ENCODE data around the gene NSRP1. TPM values are rescaled to one million over a fixed set of nuclear protein-coding genes. Genes with fewer than 3 reads are reported as not detected.

The NSRP1 gene
- polyA plus RNA-seq, 1 donor (not counting 4 experiments of a cell fraction or from before 2014, with no cell fraction given): 12.7 TPM

GRCh38 chr17:30219833-30220232, 103.2 kb downstream of the NSRP1 start:
- Histone ChIP-seq H3K9me1 (ENCODE audit: control insufficient read depth, extremely low read depth, insufficient read depth, low read length) (no peaks in the 10 kb centered on the region), H3K4me1 (ENCODE audit: control insufficient read depth, extremely low read depth, insufficient read depth, low read length) (peaks cover 4% of the 10 kb centered on the region), H3K36me3 (ENCODE audit: control insufficient read depth in 2 of 2, extremely low read depth in 1 of 2, insufficient read depth in 2 of 2, low read length in 2 of 2) (no peaks in the 10 kb centered on the region), H3K9ac (ENCODE audit: control insufficient read depth, extremely low read depth, insufficient read depth, low read length) (no peak overlapping the region), H2AFZ (ENCODE audit: control insufficient read depth, low read length) (no peak overlapping the region), H3K4me2 (ENCODE audit: control insufficient read depth, extremely low read depth, insufficient read depth, low read depth, low read length) (no peak overlapping the region), H3K9me3 (ENCODE audit: control insufficient read depth, low read depth, low read length) (no peaks in the 10 kb centered on the region), H3K27ac (ENCODE audit: control insufficient read depth, insufficient read depth, low read length) (no peak overlapping the region), H3K4me3 (ENCODE audit: control insufficient read depth in 2 of 3, extremely low read depth in 1 of 3, insufficient read depth in 2 of 3, low read depth in 1 of 3, low read length in 3 of 3) (no peak overlapping the region), H3K79me2 (ENCODE audit: control insufficient read depth, insufficient read depth, low read length) (no peaks in the 10 kb centered on the region), H4K20me1 (ENCODE audit: control insufficient read depth, extremely low read depth, insufficient read depth, low read length) (no peaks in the 10 kb centered on the region), H3K27me3 (ENCODE audit: control insufficient read depth, extremely low read depth, insufficient read depth, low read length) (peaks cover 40% of the 10 kb centered on the region)
- dilution Hi-C loops (cut with MboI; ENCODE audit: extremely low pct_ligation_motif_present, low sequenced_read_pairs): no loop called here
- no peak for DNase-seq (ENCODE audit: low read depth, low spot score)
- FAIRE-seq: no peak
- no peak for TF ChIP-seq CTCF (optimal IDR thresholded peaks at IDR 0.05 in 1 of 3, IDR thresholded peaks at IDR 0.05 in 1 of 3, conservative IDR thresholded peaks at IDR 0.05 in 1 of 3; ENCODE audit: extremely low read depth in 1 of 3, insufficient read depth in 2 of 3, low read length in 3 of 3)
- TF ChIP-seq EZH2 (IDR thresholded peaks at IDR 0.05; ENCODE audit: low read length): no peak

GRCh38 chr17:30220414-30220813, 103.8 kb downstream of the NSRP1 start:
- H2AFZ ChIP-seq (ENCODE audit: control insufficient read depth, low read length): no peak overlapping the region
- peaks cover 10% of the 10 kb centered on the region for H3K4me1 ChIP-seq (ENCODE audit: control insufficient read depth, extremely low read depth, insufficient read depth, low read length)
- no peak overlapping the region for H3K4me2 ChIP-seq (ENCODE audit: control insufficient read depth, extremely low read depth, insufficient read depth, low read depth, low read length)
- no peak overlapping the region for H3K9ac ChIP-seq (ENCODE audit: control insufficient read depth, extremely low read depth, insufficient read depth, low read length)
- no peaks in the 10 kb centered on the region for H3K79me2 ChIP-seq (ENCODE audit: control insufficient read depth, insufficient read depth, low read length)
- H3K27ac ChIP-seq (ENCODE audit: control insufficient read depth, insufficient read depth, low read length): no peak overlapping the region
- no peaks in the 10 kb centered on the region for H3K36me3 ChIP-seq (ENCODE audit: control insufficient read depth in 2 of 2, extremely low read depth in 1 of 2, insufficient read depth in 2 of 2, low read length in 2 of 2)
- DNase-seq (ENCODE audit: low read depth, low spot score) (no peak), FAIRE-seq (no peak)
- no peaks in the 10 kb centered on the region for H3K9me3 ChIP-seq (ENCODE audit: control insufficient read depth, low read depth, low read length)
- no peaks in the 10 kb centered on the region for H3K9me1 ChIP-seq (ENCODE audit: control insufficient read depth, extremely low read depth, insufficient read depth, low read length)
- TF ChIP-seq EZH2 (IDR thresholded peaks at IDR 0.05; ENCODE audit: low read length) (no peak), CTCF (optimal IDR thresholded peaks at IDR 0.05 in 1 of 3, IDR thresholded peaks at IDR 0.05 in 1 of 3, conservative IDR thresholded peaks at IDR 0.05 in 1 of 3; ENCODE audit: extremely low read depth in 1 of 3, insufficient read depth in 2 of 3, low read length in 3 of 3) (no peak)
- peaks cover 40% of the 10 kb centered on the region for H3K27me3 ChIP-seq (ENCODE audit: control insufficient read depth, extremely low read depth, insufficient read depth, low read length)
- H3K4me3 ChIP-seq (ENCODE audit: control insufficient read depth in 2 of 3, extremely low read depth in 1 of 3, insufficient read depth in 2 of 3, low read depth in 1 of 3, low read length in 3 of 3): no peak overlapping the region
- no peaks in the 10 kb centered on the region for H4K20me1 ChIP-seq (ENCODE audit: control insufficient read depth, extremely low read depth, insufficient read depth, low read length)
- dilution Hi-C loops (cut with MboI; ENCODE audit: extremely low pct_ligation_motif_present, low sequenced_read_pairs): no loop called here

Measured in keratinocyte (primary cell).